OCI-LY1 (cell line): ENCODE results near the gene MYOZ3.

ENCODE experiments used
- H2AFZ ChIP-seq: fragments of 200-600 bp; sonication (generic), shearing (Covaris generic); 2 replicates; pipeline ENCODE4 v1.6.0; 2014; ENCODE audit warnings: antibody characterized with exemption, mild to moderate bottlenecking, low read length
- H3F3A ChIP-seq: fragments of 200-600 bp; sonication (generic), shearing (Covaris generic); 2 replicates; pipeline ENCODE4 v1.6.0; 2014; ENCODE audit warnings: mild to moderate bottlenecking, antibody characterized with exemption, low read length, moderate library complexity; ENCODE audit not compliant: insufficient read depth
- H3K27ac ChIP-seq: fragments of 200-600 bp; sonication (generic); 2 replicates; pipeline ENCODE4 v1.5.1; 2014; ENCODE audit warnings: low read length, mixed run types, mild to moderate bottlenecking, low read depth; ENCODE audit not compliant: poor library complexity, severe bottlenecking
- H3K27me3 ChIP-seq: fragments of 200-600 bp; sonication (generic); 2 replicates; pipeline ENCODE4 v1.6.0; 2014; ENCODE audit warnings: antibody characterized with exemption, mild to moderate bottlenecking, low read length, moderate library complexity; ENCODE audit not compliant: insufficient read depth
- H3K36me3 ChIP-seq: fragments of 200-600 bp; sonication (generic); 2 replicates; pipeline ENCODE4 v1.6.1; 2014; ENCODE audit warnings: mild to moderate bottlenecking, antibody characterized with exemption, low read length, moderate library complexity, mixed read lengths; ENCODE audit not compliant: insufficient read depth
- H3K4me1 ChIP-seq: fragments of 200-600 bp; sonication (generic); 2 replicates; pipeline ENCODE4 v1.5.1; 2014; ENCODE audit warnings: mild to moderate bottlenecking, low read length, moderate library complexity; ENCODE audit not compliant: insufficient read depth, severe bottlenecking
- H3K4me2 ChIP-seq: fragments of 200-600 bp; sonication (generic), shearing (Covaris generic); 2 replicates; pipeline ENCODE4 v1.6.1; 2014; ENCODE audit warnings: low read length
- H3K4me3 ChIP-seq: fragments of 200-600 bp; sonication (generic); 2 replicates; pipeline ENCODE4 v1.5.1; 2014; ENCODE audit warnings: low read length, low read depth, mild to moderate bottlenecking, mixed read lengths; ENCODE audit not compliant: poor library complexity, severe bottlenecking
- H3K79me2 ChIP-seq: fragments of 200-600 bp; shearing (Covaris generic); 2 replicates; pipeline ENCODE4 v1.6.1; 2016; ENCODE audit warnings: mixed run types, low read length, mixed read lengths; ENCODE audit not compliant: insufficient read depth
- H3K9ac ChIP-seq: fragments of 200-600 bp; sonication (generic), shearing (Covaris generic); 2 replicates; pipeline ENCODE4 v1.6.1; 2014; ENCODE audit warnings: mild to moderate bottlenecking, low read length, mixed read lengths
- H3K9me2 ChIP-seq: fragments of 200-600 bp; sonication (generic), shearing (Covaris generic); 2 replicates; pipeline ENCODE4 v1.6.1; 2014; ENCODE audit warnings: low read depth, mild to moderate bottlenecking, low read length, mixed read lengths
- H3K9me3 ChIP-seq: fragments of 200-600 bp; shearing (Covaris generic); 2 replicates; pipeline ENCODE4 v1.6.1; 2014; ENCODE audit warnings: low read length, mixed read lengths
- H4K20me1 ChIP-seq: fragments of 200-600 bp; sonication (generic), shearing (Covaris generic); 2 replicates; pipeline ENCODE4 v1.6.0; 2016; ENCODE audit warnings: mild to moderate bottlenecking, low read length; ENCODE audit not compliant: insufficient read depth
- EZH2 ChIP-seq: fragments of 200-600 bp; sonication (generic), shearing (Covaris generic); IDR thresholded peaks from 2 replicates; pipeline ENCODE4 v1.8.0; 2017; ENCODE audit warnings: borderline replicate concordance, mixed run types, mild to moderate bottlenecking, antibody characterized with exemption, low read length, moderate library complexity, mixed read lengths
- TF ChIP-seq, protein P1 (sequence below): fragments of 200-600 bp; sonication (generic), shearing (Covaris generic); IDR thresholded peaks from 2 replicates; pipeline ENCODE4 v1.5.1; 2017; ENCODE audit warnings: mild to moderate bottlenecking, antibody characterized with exemption, low read length, moderate library complexity, mixed read lengths

The MYOZ3 gene

DNA sequence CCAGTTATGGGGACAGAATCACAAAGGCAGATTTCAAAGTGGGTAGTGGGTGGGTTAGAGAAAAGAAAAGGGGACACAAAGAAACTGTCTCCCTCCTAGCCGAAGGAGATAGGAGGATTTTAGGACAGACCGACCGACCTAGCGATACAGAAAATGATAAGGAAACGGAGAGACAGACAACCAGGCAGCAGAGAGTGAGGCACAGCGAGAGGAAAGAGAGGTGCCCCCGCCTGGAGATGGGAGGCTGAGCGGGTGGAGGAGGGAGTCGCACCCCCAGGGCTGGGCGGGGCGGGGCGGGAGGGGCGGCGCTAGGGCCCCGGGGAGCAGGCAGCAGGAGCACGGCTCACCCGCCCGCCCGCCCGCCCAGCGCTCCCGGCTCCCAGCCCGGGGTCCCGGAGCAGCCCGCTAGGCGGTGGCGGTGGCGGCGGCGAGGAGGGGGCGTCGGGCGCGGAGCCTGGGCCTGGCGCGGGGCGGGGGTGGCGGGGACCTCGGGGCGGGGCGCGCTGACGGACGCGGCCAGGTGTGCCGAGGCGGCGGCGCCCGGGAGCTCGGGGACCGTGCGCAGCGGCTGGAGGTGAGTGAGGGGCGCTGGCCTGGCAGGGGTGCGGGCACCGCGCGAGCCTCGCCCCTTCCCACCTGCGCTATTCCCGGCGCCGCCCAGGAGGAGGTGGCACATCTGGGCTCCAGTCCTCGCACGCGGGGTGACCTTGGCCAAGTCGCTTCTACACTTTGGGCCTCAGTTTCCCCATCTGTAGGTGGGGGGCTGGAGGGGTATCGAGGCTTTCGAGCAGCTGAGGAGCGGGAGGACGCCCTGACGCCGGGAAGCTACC is 36.5 kb upstream of the MYOZ3 start:
- Histone ChIP-seq H3K4me1 (peaks cover 4% of the 10 kb centered on the region), H3K9ac (no peak overlapping the region), H3K27me3 (peaks cover 7% of the 10 kb centered on the region; the same call in 1 of the 2 replicates)

DNA sequence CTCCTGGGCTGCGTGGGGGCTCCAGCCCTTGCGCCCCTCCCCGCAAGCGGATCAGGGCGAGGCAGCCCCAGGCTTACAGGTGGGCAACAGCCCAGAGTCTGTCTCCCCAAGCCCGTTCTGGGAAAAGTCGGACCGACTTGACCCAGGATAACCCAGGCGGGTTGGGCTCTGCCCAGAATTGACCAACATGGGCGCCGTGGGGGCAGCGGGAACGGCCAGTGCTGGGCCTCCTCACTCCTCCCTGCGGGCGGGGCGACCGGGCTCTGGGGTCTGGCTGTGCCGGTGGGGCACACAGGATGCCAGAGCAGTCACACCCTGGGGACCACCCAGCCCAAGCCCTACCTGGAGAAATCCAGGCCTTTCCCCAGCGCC is 35.9 kb upstream of the MYOZ3 start:
- Histone ChIP-seq H2AFZ (no peak overlapping the region), H3K4me3 (peak overlapping the region; percentile 36), H4K20me1 (no peaks in the 10 kb centered on the region), H3K27ac (no peak overlapping the region), H3K4me2 (peak overlapping the region; percentile 52; the same call in 1 of the 2 replicates), H3K9me3 (no peaks in the 10 kb centered on the region), H3K36me3 (no peaks in the 10 kb centered on the region), H3K9ac (no peak overlapping the region), H3F3A (no peaks in the 10 kb centered on the region), H3K4me1 (peaks cover 4% of the 10 kb centered on the region), H3K9me2 (no peaks in the 10 kb centered on the region), H3K79me2 (no peaks in the 10 kb centered on the region), H3K27me3 (peaks cover 7% of the 10 kb centered on the region; the same call in 1 of the 2 replicates)
- TF ChIP-seq, protein P1, sequence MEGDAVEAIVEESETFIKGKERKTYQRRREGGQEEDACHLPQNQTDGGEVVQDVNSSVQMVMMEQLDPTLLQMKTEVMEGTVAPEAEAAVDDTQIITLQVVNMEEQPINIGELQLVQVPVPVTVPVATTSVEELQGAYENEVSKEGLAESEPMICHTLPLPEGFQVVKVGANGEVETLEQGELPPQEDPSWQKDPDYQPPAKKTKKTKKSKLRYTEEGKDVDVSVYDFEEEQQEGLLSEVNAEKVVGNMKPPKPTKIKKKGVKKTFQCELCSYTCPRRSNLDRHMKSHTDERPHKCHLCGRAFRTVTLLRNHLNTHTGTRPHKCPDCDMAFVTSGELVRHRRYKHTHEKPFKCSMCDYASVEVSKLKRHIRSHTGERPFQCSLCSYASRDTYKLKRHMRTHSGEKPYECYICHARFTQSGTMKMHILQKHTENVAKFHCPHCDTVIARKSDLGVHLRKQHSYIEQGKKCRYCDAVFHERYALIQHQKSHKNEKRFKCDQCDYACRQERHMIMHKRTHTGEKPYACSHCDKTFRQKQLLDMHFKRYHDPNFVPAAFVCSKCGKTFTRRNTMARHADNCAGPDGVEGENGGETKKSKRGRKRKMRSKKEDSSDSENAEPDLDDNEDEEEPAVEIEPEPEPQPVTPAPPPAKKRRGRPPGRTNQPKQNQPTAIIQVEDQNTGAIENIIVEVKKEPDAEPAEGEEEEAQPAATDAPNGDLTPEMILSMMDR = no peak
- TF ChIP-seq EZH2 = no peak

More for the DNA sequence above, 36.5 kb upstream of the MYOZ3 start:
- H3K36me3 ChIP-seq = no peaks in the 10 kb centered on the region
- H3K4me2 ChIP-seq = peak overlapping the region; percentile 52; the same call in 1 of the 2 replicates
- H3K9me3 ChIP-seq = no peaks in the 10 kb centered on the region
- no peak overlapping the region for H2AFZ ChIP-seq
- no peaks in the 10 kb centered on the region for H4K20me1 ChIP-seq
- H3K9me2 ChIP-seq = no peaks in the 10 kb centered on the region
- TF ChIP-seq EZH2 = no peak
- TF ChIP-seq, protein P1 = no peak
- H3K4me3 ChIP-seq = peak overlapping the region; percentile 36
- H3K27ac ChIP-seq = no peak overlapping the region
- H3F3A ChIP-seq = no peaks in the 10 kb centered on the region
- H3K79me2 ChIP-seq = no peaks in the 10 kb centered on the region

DNA sequence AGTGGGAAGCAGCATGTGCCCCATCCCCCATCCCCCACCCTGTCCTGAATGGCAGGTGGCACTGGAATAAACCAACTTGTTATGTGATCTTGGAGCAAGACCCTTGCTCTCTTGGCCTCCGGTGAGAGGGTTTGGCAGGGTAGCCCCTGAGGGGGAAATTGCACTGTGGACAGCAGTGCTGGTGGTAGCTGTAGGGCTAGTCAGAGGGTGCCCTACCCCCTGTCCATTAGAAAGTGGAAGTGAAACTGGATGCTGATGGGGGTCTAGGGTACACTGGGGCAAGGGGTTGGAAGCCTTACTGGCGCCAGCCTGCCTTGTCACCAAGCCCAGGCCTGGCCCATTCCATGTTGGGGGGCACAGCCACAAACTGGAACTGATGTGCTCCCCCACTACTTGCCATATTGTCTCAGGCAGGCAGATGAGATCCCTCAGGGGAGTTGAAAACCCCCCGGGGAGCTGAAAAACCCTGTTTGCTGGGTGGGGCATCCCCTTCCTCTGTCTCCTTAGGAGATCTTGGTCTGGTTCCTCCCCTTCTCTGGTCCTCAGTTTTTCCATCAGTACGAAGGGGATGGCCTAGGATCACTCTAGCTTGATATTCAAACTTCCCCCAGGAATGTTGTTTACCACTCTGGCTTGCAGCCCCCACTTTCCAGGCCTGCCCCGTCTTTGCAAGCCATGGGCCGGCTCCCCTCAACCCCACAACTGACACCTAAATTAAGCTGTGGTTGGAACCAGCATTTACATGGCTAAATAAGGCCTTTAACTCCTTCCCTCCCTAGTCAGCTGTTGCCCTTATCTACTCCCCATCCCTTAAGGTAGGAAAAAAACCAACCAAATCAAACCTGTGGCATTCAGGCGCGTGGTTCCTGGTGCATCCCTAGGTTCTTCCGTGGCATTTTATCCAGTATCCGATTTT is 35.0 kb upstream of the MYOZ3 start:
- no peaks in the 10 kb centered on the region for H3K9me3 ChIP-seq
- TF ChIP-seq, protein P1 = no peak
- no peak for TF ChIP-seq EZH2
- no peak overlapping the region for H2AFZ ChIP-seq
- H3K9me2 ChIP-seq = no peaks in the 10 kb centered on the region
- no peak overlapping the region for H3K27ac ChIP-seq
- H3K4me3 ChIP-seq = no peak overlapping the region
- H3K9ac ChIP-seq = no peak overlapping the region
- H3K27me3 ChIP-seq = peaks cover 7% of the 10 kb centered on the region; the same call in 1 of the 2 replicates
- no peaks in the 10 kb centered on the region for H3K79me2 ChIP-seq
- H4K20me1 ChIP-seq = no peaks in the 10 kb centered on the region
- no peaks in the 10 kb centered on the region for H3F3A ChIP-seq
- H3K4me1 ChIP-seq = peaks cover 4% of the 10 kb centered on the region
- no peak overlapping the region for H3K4me2 ChIP-seq
- H3K36me3 ChIP-seq = no peaks in the 10 kb centered on the region
